B cell (primary cell): Measurements from ENCODE around the gene NR5A2. TPM values are rescaled to one million over a fixed set of nuclear protein-coding genes. Genes with fewer than 3 reads are reported as not detected.

Experiments
- ATAC-seq: fragments of 200-7000 bp; cut with Tn5 transposase; one replicate; pipeline ENCODE4 v1.10.0; 2021; ENCODE audit warnings: low read depth, mild to moderate bottlenecking, moderate number of reproducible peaks, moderate library complexity
- CTCF ChIA-PET: fragments of 350-600 bp; sonication (Branson Sonifier 250); formaldehyde crosslinking; loops from one replicate; lab custom pipeline; 2021; ENCODE audit warnings: antibody characterized with exemption, inconsistent platforms; lab: Charles Lee
- POLR2A ChIA-PET: fragments of 350-600 bp; sonication (Branson Sonifier 250); formaldehyde crosslinking; loops from one replicate; lab custom pipeline; 2021; ENCODE audit warnings: antibody characterized with exemption; lab: Charles Lee
- DNase-seq: peaks from one replicate; pipeline ENCODE4 v3.0.0; 2013
- H2AFZ ChIP-seq: 2 replicates; pipeline ENCODE4 v1.6.1; 2012; ENCODE audit warnings: mild to moderate bottlenecking, low read depth, low read length; ENCODE audit not compliant: insufficient read depth, poor library complexity, severe bottlenecking
- H3K27ac ChIP-seq, 2 donors: 1 replicate in 1 of 2; 2 replicates in 1 of 2; pipeline ENCODE4 v1.5.1; 2012 to 2013; ENCODE audit warnings: low read length in 2 of 2, mild to moderate bottlenecking in 2 of 2, moderate library complexity in 1 of 2
- H3K27me3 ChIP-seq, 4 experiments: fragments of 200-600 bp in 1 of 4; sonication (generic) in 1 of 4; replicated peaks in 1 of 4; 1 replicate in 2 of 4; 2 replicates in 2 of 4; pipeline versions ENCODE4 v1.6.1 to v1.7.0; 2013 to 2016; ENCODE audit warnings: low read length in 3 of 4, mild to moderate bottlenecking in 2 of 4, mixed read lengths in 1 of 4, moderate library complexity in 1 of 4; ENCODE audit not compliant: insufficient read depth in 4 of 4, control insufficient read depth in 3 of 4; ENCODE audit errors: control extremely low read depth in 1 of 4
- H3K36me3 ChIP-seq, 2 experiments: replicated peaks in 1 of 2; 1 replicate in 1 of 2; 2 replicates in 1 of 2; pipeline versions ENCODE4 v1.6.1 to v1.7.1; 2013; ENCODE audit warnings: low read length in 1 of 2; ENCODE audit not compliant: insufficient read depth in 2 of 2, control insufficient read depth in 1 of 2; ENCODE audit errors: control extremely low read depth in 1 of 2, extremely low read depth in 1 of 2
- H3K4me1 ChIP-seq, 2 donors: fragments of 200-600 bp in 1 of 2; sonication (generic) in 1 of 2; 1 replicate in 1 of 2; 2 replicates in 1 of 2; pipeline versions ENCODE4 v1.5.1 to v1.6.1; 2013 to 2017; ENCODE audit warnings: low read length in 2 of 2; ENCODE audit not compliant: control insufficient read depth in 2 of 2, insufficient read depth in 2 of 2
- H3K4me2 ChIP-seq: replicated peaks from 2 replicates; pipeline ENCODE3; 2012; ENCODE audit warnings: mild to moderate bottlenecking, low read depth, low read length; ENCODE audit not compliant: poor library complexity, severe bottlenecking
- H3K4me3 ChIP-seq, 5 experiments: fragments of 200-600 bp in 1 of 5; sonication (generic) in 1 of 5; 1 replicate in 3 of 5; 2 replicates in 2 of 5; pipeline versions ENCODE4 v1.5.1 to v1.7.0; 2011 to 2016; ENCODE audit warnings: low read length in 4 of 5, mild to moderate bottlenecking in 4 of 5, low read depth in 2 of 5, control low read depth in 1 of 5, moderate library complexity in 1 of 5; ENCODE audit not compliant: insufficient read depth in 1 of 5; ENCODE audit errors: control extremely low read depth in 1 of 5, extremely low read depth in 1 of 5
- H3K79me2 ChIP-seq: fragments of 200-600 bp; sonication (generic); one replicate; pipeline ENCODE4 v1.6.0; 2016; ENCODE audit warnings: low read length; ENCODE audit not compliant: control insufficient read depth, insufficient read depth
- H3K9ac ChIP-seq: fragments of 200-600 bp; sonication (generic); 2 replicates; pipeline ENCODE4 v1.6.1; 2017; ENCODE audit warnings: mild to moderate bottlenecking, low read length, moderate library complexity
- H3K9me3 ChIP-seq, 3 donors: one replicate each; pipeline versions ENCODE4 v1.6.1 to v1.7.1; 2013; ENCODE audit warnings: low read length in 2 of 3; ENCODE audit not compliant: control insufficient read depth in 2 of 3, insufficient read depth in 1 of 3; ENCODE audit errors: control extremely low read depth in 1 of 3
- H4K20me1 ChIP-seq: 2 replicates; pipeline ENCODE4 v1.6.0; 2012; ENCODE audit warnings: mild to moderate bottlenecking, low read length; ENCODE audit not compliant: insufficient read depth, control insufficient read depth, poor library complexity, severe bottlenecking
- H3K27ac Mint-ChIP-seq: one replicate; pipeline ENCODE4 v1.8.0; 2021; ENCODE audit warnings: mixed read lengths
- H3K27me3 Mint-ChIP-seq: one replicate; pipeline ENCODE4 v1.8.0; 2021; ENCODE audit warnings: mixed read lengths
- H3K4me1 Mint-ChIP-seq: one replicate; pipeline ENCODE4 v1.8.0; 2021; ENCODE audit warnings: mixed read lengths
- H3K4me3 Mint-ChIP-seq: one replicate; pipeline ENCODE4 v1.8.0; 2021; ENCODE audit warnings: mixed read lengths
- H3K9me3 Mint-ChIP-seq: one replicate; pipeline ENCODE4 v1.8.0; 2022; ENCODE audit warnings: mixed read lengths; ENCODE audit not compliant: insufficient read depth
- CTCF ChIP-seq: fragments of 200-600 bp; IDR thresholded peaks from one replicate; pipeline ENCODE4 v1.8.0; 2022; ENCODE audit warnings: antibody characterized with exemption, mild to moderate bottlenecking
- EZH2 ChIP-seq: IDR thresholded peaks from 2 replicates; pipeline ENCODE4 v1.6.1; 2012; ENCODE audit warnings: borderline replicate concordance, low read depth, mild to moderate bottlenecking, moderate library complexity, low read length; ENCODE audit not compliant: insufficient read depth, poor library complexity, severe bottlenecking
- WGBS: methylation state at CpG from one replicate; pipeline ENCODE4 v1.1.5; 2013; ENCODE audit warnings: missing lambda C conversion rate; ENCODE audit not compliant: insufficient coverage; 5-methylcytosine and 5-hydroxymethylcytosine counted together
- intact Hi-C: fragments of 100-400 bp; cut with micrococcal nuclease; formaldehyde crosslinking; loops from one replicate; pipeline ENCODE4 v1.10.0; 2022
- polyA plus RNA-seq: library from polyadenylated mRNA; depleted of rRNA; stranded (reverse); fragments of >200 nt; gene quantifications from 2 replicates; pipeline ENCODE4 v1.2.3, GENCODE V29; 2012
- total RNA-seq, 2 donors: library from RNA; stranded (reverse); fragments of 120-200 nt in 1 of 2; gene quantifications; 1 replicate in 1 of 2; 2 replicates in 1 of 2; pipeline versions ENCODE4 v1.2.3 to v1.2.4, GENCODE V29; 2013 to 2022

NR5A2 gene
- total and polyA plus RNA-seq, 2 donors (not counting 1 experiment from before 2014, with no cell fraction given): 0.07 TPM; not detected in 1

GRCh38 chr1:200211157-200211556 lies 183.6 kb downstream of the NR5A2 start:
- H4K20me1 ChIP-seq: no peaks in the 10 kb centered on the region
- H3K27me3 Mint-ChIP-seq: no peaks in the 10 kb centered on the region
- ChIA-PET CTCF (interaction anchor here (1.1 kb wide), 1 partner anchor 72 kb away, joined by 3 read pairs; no protein-coding TSS in a partner anchor), POLR2A (no interaction called here)
- H3K27ac Mint-ChIP-seq: no peak overlapping the region
- DNase-seq (no peak), ATAC-seq (no peak)
- WGBS: 100% methylated on average over 1 of the region's 7 CpGs
- intact Hi-C loops: no loop called here
- TF ChIP-seq EZH2 (no peak), CTCF (no peak)
- peaks cover 0 to 27% (median 4%) of the 10 kb centered on the region in 3 donors for H3K9me3 ChIP-seq
- no peak overlapping the region for H3K4me3 Mint-ChIP-seq
- H2AFZ ChIP-seq: no peak overlapping the region
- no peaks in the 10 kb centered on the region for H3K27me3 ChIP-seq
- H3K4me3 ChIP-seq: no peak overlapping the region
- H3K4me1 Mint-ChIP-seq: peaks cover 8% of the 10 kb centered on the region
- H3K36me3 ChIP-seq: no peaks in the 10 kb centered on the region
- no peak overlapping the region for H3K9ac ChIP-seq
- H3K79me2 ChIP-seq: no peaks in the 10 kb centered on the region
- peaks cover 2% of the 10 kb centered on the region for H3K9me3 Mint-ChIP-seq
- H3K4me1 ChIP-seq: peaks cover 0 to 5% of the 10 kb centered on the region in 2 donors
- no peak overlapping the region for H3K4me2 ChIP-seq
- no peak overlapping the region for H3K27ac ChIP-seq

GRCh38 chr1:200213392-200213791 lies 185.9 kb downstream of the NR5A2 start:
- Histone ChIP-seq H3K9me3 (peaks cover 0 to 27% (median 4%) of the 10 kb centered on the region in 3 donors), H3K4me1 (no peaks in the 10 kb centered on the region), H3K36me3 (no peaks in the 10 kb centered on the region), H3K79me2 (no peaks in the 10 kb centered on the region), H4K20me1 (no peaks in the 10 kb centered on the region), H3K4me2 (no peak overlapping the region), H3K27me3 (no peaks in the 10 kb centered on the region), H3K27ac (no peak overlapping the region), H3K4me3 (no peak overlapping the region), H2AFZ (no peak overlapping the region), H3K9ac (no peak overlapping the region)
- POLR2A ChIA-PET: no interaction called here
- peaks cover 2% of the 10 kb centered on the region for H3K9me3 Mint-ChIP-seq
- TF ChIP-seq CTCF: no peak
- no peak for TF ChIP-seq EZH2
- intact Hi-C loops: no loop called here
- DNase-seq: no peak
- no peaks in the 10 kb centered on the region for H3K27me3 Mint-ChIP-seq
- peaks cover 3% of the 10 kb centered on the region for H3K4me1 Mint-ChIP-seq
- no peak overlapping the region for H3K27ac Mint-ChIP-seq
- ATAC-seq: no peak
- 98% methylated on average over 24 of the region's 24 CpGs for WGBS
- CTCF ChIA-PET: no interaction called here
- no peak overlapping the region for H3K4me3 Mint-ChIP-seq
